SK-N-SH (cell line): Measurements from ENCODE around the gene SWAP70. TPM values are rescaled to one million over a fixed set of nuclear protein-coding genes. Genes with fewer than 3 reads are reported as not detected.

ENCODE experiments used
- CTCF ChIA-PET: fragments of 300-600, 350-600 bp; formaldehyde crosslinking; extraction: SDS; loops from one replicate; lab custom pipeline; 2021; lab: Yijun Ruan, JAX
- POLR2A ChIA-PET: fragments of 350-600 bp; sonication (Branson Sonifier 250); formaldehyde crosslinking; extraction: SDS; loops from one replicate; lab custom pipeline; 2020; ENCODE audit warnings: antibody characterized with exemption, inconsistent platforms; lab: Yijun Ruan, JAX
- DNase-seq: peaks from one replicate; pipeline ENCODE4 v3.0.0; 2012
- H2AFZ ChIP-seq: fragments of 200-600 bp; sonication (generic); 2 replicates; pipeline ENCODE4 v1.8.1; 2016; ENCODE audit warnings: antibody characterized with exemption, mild to moderate bottlenecking, low read depth
- H3F3A ChIP-seq: fragments of 200-600 bp; sonication (generic); replicated peaks from 2 replicates; pipeline ENCODE3; 2016; ENCODE audit warnings: antibody characterized with exemption, mild to moderate bottlenecking; ENCODE audit not compliant: insufficient read depth
- H3K27ac ChIP-seq, 2 experiments: fragments of 200-500 bp in 1 of 2; fragments of 200-600 bp in 1 of 2; sonication (Bioruptor generic) in 1 of 2; sonication (generic), shearing (Covaris generic) in 1 of 2; 2 replicates each; pipeline versions ENCODE4 v1.5.1 to v1.6.1; 2014 to 2016; ENCODE audit warnings: low read depth in 2 of 2, inconsistent platforms in 1 of 2, low read length in 1 of 2, mild to moderate bottlenecking in 1 of 2, mixed read lengths in 1 of 2
- H3K27me3 ChIP-seq: fragments of 200-600 bp; sonication (generic), shearing (Covaris generic); 2 replicates; pipeline ENCODE4 v1.6.1; 2016; ENCODE audit warnings: mixed run types; ENCODE audit not compliant: insufficient read depth
- H3K36me3 ChIP-seq, 2 experiments: fragments of 200-500 bp in 1 of 2; fragments of 200-600 bp in 1 of 2; sonication (Bioruptor generic) in 1 of 2; sonication (generic) in 1 of 2; replicated peaks in 1 of 2; 2 replicates each; pipeline versions ENCODE3 to v1.5.1; 2014 to 2016; ENCODE audit warnings: low read length in 1 of 2, mild to moderate bottlenecking in 1 of 2; ENCODE audit not compliant: insufficient read depth in 2 of 2, control insufficient read depth in 1 of 2
- H3K4me1 ChIP-seq, 2 experiments: fragments of 200-500 bp in 1 of 2; fragments of 200-600 bp in 1 of 2; sonication (Bioruptor generic) in 1 of 2; sonication (generic), shearing (Covaris generic) in 1 of 2; 2 replicates each; pipeline versions ENCODE4 v1.5.1 to v1.6.1; 2014 to 2016; ENCODE audit warnings: low read depth in 1 of 2, low read length in 1 of 2, mixed run types in 1 of 2; ENCODE audit not compliant: insufficient read depth in 2 of 2, control insufficient read depth in 1 of 2
- H3K4me2 ChIP-seq: fragments of 200-600 bp; sonication (generic), shearing (Covaris generic); 2 replicates; pipeline ENCODE4 v1.6.1; 2017; ENCODE audit warnings: mixed run types
- H3K4me3 ChIP-seq, 2 experiments: fragments of 200-500 bp in 1 of 2; fragments of 200-600 bp in 1 of 2; sonication (Bioruptor generic) in 1 of 2; sonication (generic), shearing (Covaris generic) in 1 of 2; 2 replicates each; pipeline versions ENCODE4 v1.5.1 to v1.8.1; 2014 to 2016; ENCODE audit warnings: low read depth in 2 of 2, inconsistent platforms in 1 of 2, low read length in 1 of 2, mild to moderate bottlenecking in 1 of 2, mixed read lengths in 1 of 2, moderate library complexity in 1 of 2
- H3K79me2 ChIP-seq: fragments of 200-600 bp; sonication (generic); 2 replicates; pipeline ENCODE4 v1.8.1; 2017; ENCODE audit warnings: mild to moderate bottlenecking; ENCODE audit not compliant: insufficient read depth
- H3K9ac ChIP-seq: fragments of 200-600 bp; sonication (generic); 2 replicates; pipeline ENCODE4 v1.6.1; 2017; ENCODE audit warnings: mixed run types
- H3K9me2 ChIP-seq: fragments of 200-600 bp; sonication (generic); 2 replicates; pipeline ENCODE4 v1.6.1; 2017; ENCODE audit warnings: mixed run types
- H3K9me3 ChIP-seq: fragments of 200-600 bp; sonication (generic); 2 replicates; pipeline ENCODE4 v1.6.1; 2017; ENCODE audit warnings: mixed run types, mild to moderate bottlenecking, moderate library complexity
- H4K20me1 ChIP-seq: fragments of 200-600 bp; sonication (generic); 2 replicates; pipeline ENCODE4 v1.6.1; 2017; ENCODE audit warnings: mild to moderate bottlenecking, mixed run types; ENCODE audit not compliant: insufficient read depth
- CHD2 ChIP-seq: fragments of 150-350 bp; IDR thresholded peaks from 2 replicates; pipeline ENCODE4 v1.6.1; 2018; ENCODE audit warnings: low read length; ENCODE audit not compliant: partially characterized antibody
- ELF1 ChIP-seq: IDR thresholded peaks from 2 replicates; pipeline ENCODE4 v1.4.0; 2012
- EP300 ChIP-seq, 2 experiments: IDR thresholded peaks; 2 replicates each; pipeline versions ENCODE4 v1.4.0 to v1.6.1; 2012; ENCODE audit warnings: borderline replicate concordance in 1 of 2, low read depth in 1 of 2, low read length in 1 of 2
- EZH2phosphoT487 ChIP-seq: fragments of 200-600 bp; sonication (generic); IDR thresholded peaks from 2 replicates; pipeline ENCODE4 v1.6.1; 2017; ENCODE audit warnings: low read depth, mixed run types, mild to moderate bottlenecking, antibody characterized with exemption, moderate library complexity, borderline replicate concordance
- FOXJ3 ChIP-seq: sonication (generic); formaldehyde crosslinking; IDR thresholded peaks from 2 replicates; pipeline ENCODE4 v1.5.1; 2020; ENCODE audit warnings: mild to moderate bottlenecking, missing genetic modification reagents
- NFIC ChIP-seq: IDR thresholded peaks from 2 replicates; pipeline ENCODE4 v1.4.0; 2012; ENCODE audit warnings: borderline replicate concordance
- POLR2AphosphoS5 ChIP-seq: IDR thresholded peaks from 2 replicates; pipeline ENCODE4 v1.6.1; 2012; ENCODE audit warnings: low read depth, low read length
- SMC3 ChIP-seq: IDR thresholded peaks from 2 replicates; pipeline ENCODE4 v1.6.1; 2012; ENCODE audit warnings: low read depth, low read length, improper control_type of control experiment
- TAF1 ChIP-seq: IDR thresholded peaks from 2 replicates; pipeline ENCODE4 v1.6.1; 2012; ENCODE audit warnings: low read depth, mild to moderate bottlenecking, low read length, moderate library complexity, borderline replicate concordance
- TCF12 ChIP-seq: IDR thresholded peaks from 2 replicates; pipeline ENCODE4 v1.4.0; 2012
- polyA plus RNA-seq, 3 experiments: library from polyadenylated mRNA; depleted of rRNA; stranded (reverse); fragments of >200 nt; gene quantifications; 2 replicates each; pipeline ENCODE4 v1.2.3, GENCODE V29; 2012
- TF ChIP-seq, protein P1 (sequence below): fragments of 150-350 bp; IDR thresholded peaks from 2 replicates; pipeline ENCODE4 v1.6.1; 2017; ENCODE audit warnings: antibody characterized with exemption, low read length, low read depth, borderline replicate concordance
- TF ChIP-seq, protein P2 (sequence below): fragments of 200-600 bp; sonication (generic); IDR thresholded peaks from 2 replicates; pipeline ENCODE4 v1.6.1; 2017; ENCODE audit warnings: antibody characterized with exemption, mild to moderate bottlenecking, moderate library complexity
- TF ChIP-seq, protein P3 (sequence below): IDR thresholded peaks from 2 replicates; pipeline ENCODE4 v1.4.0; 2012; ENCODE audit warnings: low read depth, borderline replicate concordance
- TF ChIP-seq, protein P4 (sequence below): IDR thresholded peaks from 2 replicates; pipeline ENCODE4 v1.4.0; 2012; ENCODE audit warnings: low read depth
- TF ChIP-seq, protein P5 (sequence below): fragments of 150-350 bp; IDR thresholded peaks from 2 replicates; pipeline ENCODE4 v1.6.1; 2016; ENCODE audit warnings: mild to moderate bottlenecking, low read depth, low read length

The SWAP70 gene
- polyA plus RNA-seq, 1 of the 3 experiments (the other 2 are of a cell fraction) = 10.6 TPM

DNA sequence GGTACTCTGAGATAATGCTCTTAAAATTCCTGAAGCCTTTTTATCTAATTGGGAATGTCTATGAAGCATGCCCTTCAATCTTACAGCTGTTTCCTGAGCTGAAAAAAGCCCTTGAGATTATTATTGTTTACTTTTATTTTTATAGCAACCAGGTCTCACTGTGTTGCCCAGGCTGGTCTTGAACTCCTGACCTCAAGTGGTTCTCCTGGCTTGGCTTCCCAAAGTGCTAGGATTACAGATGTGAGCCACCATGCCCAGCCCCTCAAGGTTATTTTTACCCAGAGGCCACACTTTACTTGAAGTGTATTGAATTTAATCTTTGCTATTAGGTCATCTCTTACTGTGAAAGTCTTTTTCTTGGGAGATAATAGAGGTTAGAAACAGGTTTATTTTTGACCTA, 7.0 kb upstream of the SWAP70 start:
- Histone ChIP-seq H3K4me3 (no peak overlapping the region), H3K4me1 (peaks cover 0 to 7% of the 10 kb centered on the region in 2 experiments; a peak in 1 of 4 replicates), H2AFZ (no peak overlapping the region), H3K79me2 (no peaks in the 10 kb centered on the region), H3K36me3 (no peaks in the 10 kb centered on the region), H3K27me3 (no peaks in the 10 kb centered on the region), H3K9ac (no peak overlapping the region), H4K20me1 (no peaks in the 10 kb centered on the region), H3K9me3 (no peaks in the 10 kb centered on the region), H3F3A (peaks cover 5% of the 10 kb centered on the region), H3K9me2 (no peaks in the 10 kb centered on the region), H3K27ac (no peak overlapping the region), H3K4me2 (no peak overlapping the region)
- TF ChIP-seq, protein P1, sequence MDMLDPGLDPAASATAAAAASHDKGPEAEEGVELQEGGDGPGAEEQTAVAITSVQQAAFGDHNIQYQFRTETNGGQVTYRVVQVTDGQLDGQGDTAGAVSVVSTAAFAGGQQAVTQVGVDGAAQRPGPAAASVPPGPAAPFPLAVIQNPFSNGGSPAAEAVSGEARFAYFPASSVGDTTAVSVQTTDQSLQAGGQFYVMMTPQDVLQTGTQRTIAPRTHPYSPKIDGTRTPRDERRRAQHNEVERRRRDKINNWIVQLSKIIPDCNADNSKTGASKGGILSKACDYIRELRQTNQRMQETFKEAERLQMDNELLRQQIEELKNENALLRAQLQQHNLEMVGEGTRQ = no peak
- TF ChIP-seq, protein P2, sequence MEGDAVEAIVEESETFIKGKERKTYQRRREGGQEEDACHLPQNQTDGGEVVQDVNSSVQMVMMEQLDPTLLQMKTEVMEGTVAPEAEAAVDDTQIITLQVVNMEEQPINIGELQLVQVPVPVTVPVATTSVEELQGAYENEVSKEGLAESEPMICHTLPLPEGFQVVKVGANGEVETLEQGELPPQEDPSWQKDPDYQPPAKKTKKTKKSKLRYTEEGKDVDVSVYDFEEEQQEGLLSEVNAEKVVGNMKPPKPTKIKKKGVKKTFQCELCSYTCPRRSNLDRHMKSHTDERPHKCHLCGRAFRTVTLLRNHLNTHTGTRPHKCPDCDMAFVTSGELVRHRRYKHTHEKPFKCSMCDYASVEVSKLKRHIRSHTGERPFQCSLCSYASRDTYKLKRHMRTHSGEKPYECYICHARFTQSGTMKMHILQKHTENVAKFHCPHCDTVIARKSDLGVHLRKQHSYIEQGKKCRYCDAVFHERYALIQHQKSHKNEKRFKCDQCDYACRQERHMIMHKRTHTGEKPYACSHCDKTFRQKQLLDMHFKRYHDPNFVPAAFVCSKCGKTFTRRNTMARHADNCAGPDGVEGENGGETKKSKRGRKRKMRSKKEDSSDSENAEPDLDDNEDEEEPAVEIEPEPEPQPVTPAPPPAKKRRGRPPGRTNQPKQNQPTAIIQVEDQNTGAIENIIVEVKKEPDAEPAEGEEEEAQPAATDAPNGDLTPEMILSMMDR = no peak
- no peak for TF ChIP-seq EP300 (IDR thresholded peaks at IDR 0.05; ENCODE audit: borderline replicate concordance in 1 of 2, low read depth in 1 of 2, low read length in 1 of 2)
- no peak for TF ChIP-seq TAF1
- TF ChIP-seq, protein P3, sequence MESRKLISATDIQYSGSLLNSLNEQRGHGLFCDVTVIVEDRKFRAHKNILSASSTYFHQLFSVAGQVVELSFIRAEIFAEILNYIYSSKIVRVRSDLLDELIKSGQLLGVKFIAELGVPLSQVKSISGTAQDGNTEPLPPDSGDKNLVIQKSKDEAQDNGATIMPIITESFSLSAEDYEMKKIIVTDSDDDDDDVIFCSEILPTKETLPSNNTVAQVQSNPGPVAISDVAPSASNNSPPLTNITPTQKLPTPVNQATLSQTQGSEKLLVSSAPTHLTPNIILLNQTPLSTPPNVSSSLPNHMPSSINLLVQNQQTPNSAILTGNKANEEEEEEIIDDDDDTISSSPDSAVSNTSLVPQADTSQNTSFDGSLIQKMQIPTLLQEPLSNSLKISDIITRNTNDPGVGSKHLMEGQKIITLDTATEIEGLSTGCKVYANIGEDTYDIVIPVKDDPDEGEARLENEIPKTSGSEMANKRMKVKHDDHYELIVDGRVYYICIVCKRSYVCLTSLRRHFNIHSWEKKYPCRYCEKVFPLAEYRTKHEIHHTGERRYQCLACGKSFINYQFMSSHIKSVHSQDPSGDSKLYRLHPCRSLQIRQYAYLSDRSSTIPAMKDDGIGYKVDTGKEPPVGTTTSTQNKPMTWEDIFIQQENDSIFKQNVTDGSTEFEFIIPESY = no peak
- TF ChIP-seq EZH2phosphoT487 = no peak
- no peak for TF ChIP-seq POLR2AphosphoS5
- no peak for TF ChIP-seq TCF12
- TF ChIP-seq, protein P4, sequence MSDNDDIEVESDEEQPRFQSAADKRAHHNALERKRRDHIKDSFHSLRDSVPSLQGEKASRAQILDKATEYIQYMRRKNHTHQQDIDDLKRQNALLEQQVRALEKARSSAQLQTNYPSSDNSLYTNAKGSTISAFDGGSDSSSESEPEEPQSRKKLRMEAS = no peak
- TF ChIP-seq CHD2 = no peak
- no peak for TF ChIP-seq NFIC
- TF ChIP-seq ELF1 = no peak
- TF ChIP-seq FOXJ3 (CRISPR knock-in tag) = no peak
- no peak for TF ChIP-seq SMC3
- TF ChIP-seq, protein P5, sequence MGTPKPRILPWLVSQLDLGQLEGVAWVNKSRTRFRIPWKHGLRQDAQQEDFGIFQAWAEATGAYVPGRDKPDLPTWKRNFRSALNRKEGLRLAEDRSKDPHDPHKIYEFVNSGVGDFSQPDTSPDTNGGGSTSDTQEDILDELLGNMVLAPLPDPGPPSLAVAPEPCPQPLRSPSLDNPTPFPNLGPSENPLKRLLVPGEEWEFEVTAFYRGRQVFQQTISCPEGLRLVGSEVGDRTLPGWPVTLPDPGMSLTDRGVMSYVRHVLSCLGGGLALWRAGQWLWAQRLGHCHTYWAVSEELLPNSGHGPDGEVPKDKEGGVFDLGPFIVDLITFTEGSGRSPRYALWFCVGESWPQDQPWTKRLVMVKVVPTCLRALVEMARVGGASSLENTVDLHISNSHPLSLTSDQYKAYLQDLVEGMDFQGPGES = no peak
- ChIA-PET POLR2A (no interaction called here), CTCF (no interaction called here)
- no peak for DNase-seq
